Motor neuron (in vitro differentiated cells): Measurements from ENCODE around the gene LMO4. TPM values are rescaled to one million over a fixed set of nuclear protein-coding genes. Genes with fewer than 3 reads are reported as not detected.

Experiments
- ATAC-seq, 8 experiments: fragments of 200-7000 bp; cut with Tn5 transposase; replicated peaks in 6 of 8; 2 replicates each; pipeline ENCODE4 v1.8.0; 2021; ENCODE audit warnings: mild to moderate bottlenecking in 8 of 8, moderate library complexity in 8 of 8
- H3K27ac ChIP-seq, 2 donors: fragments of 250-450 bp; sonication (Bioruptor Pico); 2 replicates each; pipeline ENCODE4 v1.9.0; 2021; ENCODE audit warnings: antibody characterized with exemption in 2 of 2, mild to moderate bottlenecking in 2 of 2, moderate library complexity in 1 of 2
- H3K4me1 ChIP-seq, 2 donors: fragments of 250-450 bp; sonication (Bioruptor Pico); replicated peaks in 1 of 2; 2 replicates each; pipeline ENCODE4 v1.6.1; 2021; ENCODE audit warnings: antibody characterized with exemption in 2 of 2, mild to moderate bottlenecking in 2 of 2, moderate library complexity in 1 of 2
- H3K4me3 ChIP-seq, 5 donors: fragments of 250-450 bp; sonication (Bioruptor Pico); 2 replicates each; pipeline ENCODE4 v1.9.0; 2021; ENCODE audit warnings: antibody characterized with exemption in 5 of 5, mild to moderate bottlenecking in 5 of 5, moderate library complexity in 4 of 5
- WGBS, 10 experiments: fragments of 450-650 bp; shearing (Covaris generic); methylation state at CpG; one replicate each; pipeline ENCODE4 v1.0.0; 2022; 5-methylcytosine and 5-hydroxymethylcytosine counted together
- in situ Hi-C, 9 experiments: fragments of 400-800 bp; cut with MboI; loops; one replicate each; pipeline ENCODE4 v1.15.0; 2021; ENCODE audit warnings: low sequenced_read_pairs in 9 of 9, low pct_unique_long_range_greater_than_20kb in 2 of 9; ENCODE audit not compliant: unreplicated experiment in 9 of 9
- total RNA-seq, 8 experiments: library from RNA; unstranded; fragments of 300-600 nt; gene quantifications; 2 replicates each; pipeline versions ENCODE4 v1.2.3 to v1.2.4, GENCODE V29; 2022

LMO4 gene
- 100 to 1,000 TPM in 1 of 8 experiments, 10 to 100 TPM in 7; 45.9 to 184 (median 65.4) TPM for total RNA-seq

GRCh38 chr1:87328272-87329050 lies at the start of gene LMO4:
LMO4 (plus strand) TSS chr1:87328880; CDS start chr1:87332016, 3,136 bp downstream.
- 0 to 3% (median 2%) methylated on average over 5 to 23 of the region's 93 CpGs; no CpG with 5 or more reads in 5 of the 10 experiments for WGBS, 10 experiments
- peak; percentile 83 to 92 (median 89) for ATAC-seq
- Histone ChIP-seq H3K4me3 (peak within 1 kb of the TSS; percentile 62 to 92 (median 75)), H3K27ac (peak within 1 kb of the TSS; percentile 87 to 88), H3K4me1 (peaks cover 6 to 24% of the 10 kb centered on the region in 2 donors)
- in situ Hi-C loops: loop anchor here in 2 of 9 experiments (25.0 kb wide), 1 partner anchor 191 kb away; no protein-coding TSS in a partner anchor

GRCh38 chr1:87279536-87279875 lies 49.2 kb upstream of the LMO4 start:
- in situ Hi-C loops: loop anchor here in 3 of 9 experiments (25.0 kb wide), 2 partner anchors 1008 to 1033 kb away; no protein-coding TSS in a partner anchor
- H3K27ac ChIP-seq: peak overlapping the region; percentile 13 to 63
- peak in 3 of 8 experiments; percentile 2 to 22 (median 14) for ATAC-seq
- 79 to 100% (median 90%) methylated on average over 1 to 2 of the region's 2 CpGs; no CpG with 5 or more reads in 3 of the 10 experiments for WGBS, 10 experiments
- H3K4me3 ChIP-seq: no peak overlapping the region
- peaks cover 19 to 47% of the 10 kb centered on the region in 2 donors for H3K4me1 ChIP-seq

GRCh38 chr1:87279966-87280535 lies 48.6 kb upstream of the LMO4 start:
- ATAC-seq: no peak
- Histone ChIP-seq H3K4me3 (no peak overlapping the region), H3K27ac (no peak overlapping the region), H3K4me1 (peaks cover 19 to 47% of the 10 kb centered on the region in 2 donors)
- WGBS, 10 experiments: 50 to 100% (median 72%) methylated on average over 1 to 2 of the region's 2 CpGs; no CpG with 5 or more reads in 1 of the 10 experiments
- in situ Hi-C loops: loop anchor here in 3 of 9 experiments (25.0 kb wide), 2 partner anchors 1007 to 1032 kb away; no protein-coding TSS in a partner anchor

GRCh38 chr1:87284456-87285240 lies 44.0 kb upstream of the LMO4 start:
- 72 to 94% (median 81%) methylated on average over 1 to 12 of the region's 13 CpGs; no CpG with 5 or more reads in 2 of the 10 experiments for WGBS, 10 experiments
- in situ Hi-C loops: loop anchor here in 3 of 9 experiments (25.0 kb wide), 2 partner anchors 1003 to 1028 kb away; no protein-coding TSS in a partner anchor
- ATAC-seq: peak in 3 of 8 experiments; percentile 44 to 51 (median 46)

GRCh38 chr1:87291107-87291506 lies 37.6 kb upstream of the LMO4 start:
- peaks cover 0 to 23% of the 10 kb centered on the region in 2 donors for H3K4me1 ChIP-seq
- no peak overlapping the region for H3K4me3 ChIP-seq
- ATAC-seq: no peak
- in situ Hi-C loops: loop anchor here in 3 of 9 experiments (25.0 kb wide), 2 partner anchors 996 to 1021 kb away; no protein-coding TSS in a partner anchor
- WGBS, 10 experiments: 40 to 100% (median 53%) methylated on average over 1 of the region's 1 CpG; no CpG with 5 or more reads in 4 of the 10 experiments
- H3K27ac ChIP-seq: no peak overlapping the region

More at GRCh38 chr1:87284456-87285240, 44.0 kb upstream of the LMO4 start:
- Histone ChIP-seq H3K4me1 (peaks cover 0 to 1% of the 10 kb centered on the region in 2 donors), H3K27ac (no peak overlapping the region), H3K4me3 (no peak overlapping the region)

- Histone ChIP-seq H3K27ac (no peak overlapping the region), H3K4me1 (peaks cover 0 to 23% of the 10 kb centered on the region in 2 donors), H3K4me3 (no peak overlapping the region)
- in situ Hi-C loops: loop anchor here in 3 of 9 experiments (25.0 kb wide), 2 partner anchors 994 to 1019 kb away; no protein-coding TSS in a partner anchor
- ATAC-seq: peak; percentile 63 to 88 (median 75)
- WGBS, 10 experiments: 36 to 73% (median 41%) methylated on average over 3 to 9 of the region's 9 CpGs
These were observed 35.8 kb upstream of the LMO4 start for GRCh38 chr1:87292684-87293493.

GRCh38 chr1:87294633-87295032 lies 34.0 kb upstream of the LMO4 start:
- peaks cover 1 to 26% of the 10 kb centered on the region in 2 donors for H3K4me1 ChIP-seq
- ATAC-seq: no peak
- WGBS, 10 experiments: 60 to 100% (median 76%) methylated on average over 1 to 5 of the region's 5 CpGs; no CpG with 5 or more reads in 4 of the 10 experiments
- in situ Hi-C loops: loop anchor here in 3 of 9 experiments (25.0 kb wide), 2 partner anchors 993 to 1018 kb away; no protein-coding TSS in a partner anchor
- H3K27ac ChIP-seq: no peak overlapping the region
- H3K4me3 ChIP-seq: no peak overlapping the region

GRCh38 chr1:87295445-87296110 lies 33.1 kb upstream of the LMO4 start:
- no peak overlapping the region for H3K4me3 ChIP-seq
- H3K27ac ChIP-seq: no peak overlapping the region
- ATAC-seq: peak in 6 of 8 experiments; percentile 45 to 94 (median 82)
- in situ Hi-C loops: loop anchor here in 3 of 9 experiments (25.0 kb wide), 2 partner anchors 992 to 1017 kb away; no protein-coding TSS in a partner anchor
- WGBS, 10 experiments: 0 to 100% (median 31%) methylated on average over 1 to 11 of the region's 11 CpGs; no CpG with 5 or more reads in 1 of the 10 experiments
- H3K4me1 ChIP-seq: peaks cover 11 to 36% of the 10 kb centered on the region in 2 donors

- no peak overlapping the region for H3K4me3 ChIP-seq
- in situ Hi-C loops: loop anchor here in 3 of 9 experiments (25.0 kb wide), 2 partner anchors 991 to 1016 kb away; no protein-coding TSS in a partner anchor
- ATAC-seq: no peak
- no peak overlapping the region for H3K27ac ChIP-seq
- H3K4me1 ChIP-seq: peaks cover 15 to 42% of the 10 kb centered on the region in 2 donors
- WGBS, 10 experiments: 74 to 100% (median 91%) methylated on average over 1 to 6 of the region's 6 CpGs; no CpG with 5 or more reads in 1 of the 10 experiments
These were observed 32.5 kb upstream of the LMO4 start for GRCh38 chr1:87296206-87296605.

GRCh38 chr1:87299661-87300060 lies 29.0 kb upstream of the LMO4 start:
- ATAC-seq: no peak
- Histone ChIP-seq H3K4me3 (no peak overlapping the region), H3K27ac (peak overlapping the region; percentile 31 to 44), H3K4me1 (peaks cover 15 to 31% of the 10 kb centered on the region in 2 donors)
- WGBS, 10 experiments: 40 to 90% (median 79%) methylated on average over 1 of the region's 1 CpG; no CpG with 5 or more reads in 2 of the 10 experiments
- in situ Hi-C loops: loop anchor here in 3 of 9 experiments (25.0 kb wide), 2 partner anchors 988 to 1013 kb away; no protein-coding TSS in a partner anchor

- Histone ChIP-seq H3K4me1 (peaks cover 15 to 24% of the 10 kb centered on the region in 2 donors), H3K4me3 (no peak overlapping the region), H3K27ac (peak overlapping the region in 1 of 2 donors; percentile 44)
- peak in 5 of 8 experiments; percentile 68 to 93 (median 74) for ATAC-seq
- in situ Hi-C loops: no loop called here
- WGBS, 10 experiments: 66 to 93% (median 77%) methylated on average over 2 to 8 of the region's 8 CpGs; no CpG with 5 or more reads in 2 of the 10 experiments
These were observed 28.1 kb upstream of the LMO4 start for GRCh38 chr1:87300628-87301027.
